K562 (cell line): ENCODE measurements around the gene OR4D9. TPM values are rescaled to one million over a fixed set of nuclear protein-coding genes. Genes with fewer than 3 reads are reported as not detected.

Experiments used
- CHD7 ChIP-seq: fragments of 200-600 bp; sonication (generic); IDR thresholded peaks from one replicate; pipeline ENCODE4 v1.6.1; 2012; ENCODE audit warnings: mild to moderate bottlenecking, low read depth, low read length, inconsistent platforms
- CREBBP ChIP-seq: IDR thresholded peaks from one replicate; pipeline ENCODE4 v1.6.1; 2012; ENCODE audit warnings: low read depth, mild to moderate bottlenecking, control low read depth, inconsistent platforms, low read length
- HBP1 ChIP-seq: fragments of 450-650 bp; formaldehyde crosslinking; IDR thresholded peaks from 2 replicates; pipeline ENCODE4 v1.4.0; 2022; ENCODE audit warnings: missing genetic modification characterization
- ZBTB33 ChIP-seq: sonication (generic); formaldehyde crosslinking; IDR thresholded peaks from 2 replicates; pipeline ENCODE4 v1.8.1; 2023; ENCODE audit warnings: mild to moderate bottlenecking, missing genetic modification reagents
- ZBTB49 ChIP-seq: sonication (generic); formaldehyde crosslinking; IDR thresholded peaks from 2 replicates; pipeline ENCODE4 v1.8.0; 2022; ENCODE audit warnings: missing genetic modification reagents, mild to moderate bottlenecking, borderline replicate concordance
- ZC3H11A ChIP-seq: IDR thresholded peaks from 2 replicates; pipeline ENCODE4 v1.6.1; 2012; ENCODE audit warnings: low read depth, low read length, improper control_type of control experiment
- polyA plus RNA-seq, 8 experiments: library from polyadenylated mRNA; depleted of rRNA in 4 of 8; stranded (reverse) in 5 of 8; unstranded in 3 of 8; fragments of >200 nt; fragmentation: Nextera tagmentation in 2 of 8; fragmentation: Illumina TruSeq in 1 of 8; extraction: Ambion mirVana in 2 of 8; extraction: Trizol in 1 of 8; gene quantifications; 2 replicates each; pipeline versions ENCODE4 v1.2.1 to v1.2.3, GENCODE V29; 2011 to 2014; ENCODE audit warnings: inconsistent platforms in 1 of 8, missing spikeins in 1 of 8
- total RNA-seq, 7 experiments: library from RNA; depleted of rRNA in 6 of 7; stranded (reverse); fragments of >200 nt in 6 of 7; fragmentation: Illumina TruSeq in 2 of 7; extraction: Trizol in 2 of 7; gene quantifications; 2 replicates each; pipeline versions ENCODE4 v1.2.1 to v1.2.3, GENCODE V29; 2011 to 2021; ENCODE audit warnings: low replicate concordance in 1 of 7

The OR4D9 gene
- total and polyA plus RNA-seq, 9 of the 15 experiments (the other 6 are each of a cell fraction or from before 2014, with no cell fraction given): not detected

- TF ChIP-seq ZBTB33 (CRISPR knock-in tag) (no peak; the same call in 1 of the 2 replicates), CREBBP (no peak), CHD7 (no peak), HBP1 (no peak), ZBTB49 (CRISPR knock-in tag) (no peak), ZC3H11A (no peak)
Observed at GRCh38 chr11:59556115-59556916, 45.0 kb downstream of the OR4D9 start (continued).
